Right cardiac atrium (tissue), 5 donors: Measurements from ENCODE around the gene LAGE3. TPM values are rescaled to one million over a fixed set of nuclear protein-coding genes. Genes with fewer than 3 reads are reported as not detected.
A peak's percentile ranks its signal among the peaks of the same experiment; 100 is the strongest.

Source experiments
- ATAC-seq, 2 donors: fragments of 200-7000 bp; cut with Tn5 transposase; one replicate each; pipeline versions ENCODE4 v1.8.0 to v1.9.1; 2020; ENCODE audit warnings: moderate library complexity in 2 of 2, mild to moderate bottlenecking in 1 of 2
- DNase-seq, 3 donors: peaks; one replicate each; pipeline ENCODE4 v3.0.0-alpha.2; 2020
- H3K27ac ChIP-seq: one replicate; pipeline ENCODE4 v1.5.1; 2013; ENCODE audit warnings: mild to moderate bottlenecking, low read length, control low read depth, moderate library complexity
- H3K27me3 ChIP-seq: one replicate; pipeline ENCODE4 v1.6.1; 2013; ENCODE audit not compliant: control insufficient read depth, insufficient read depth
- H3K4me1 ChIP-seq: one replicate; pipeline ENCODE4 v1.6.1; 2013; ENCODE audit warnings: low read length; ENCODE audit not compliant: control insufficient read depth, insufficient read depth
- H3K4me3 ChIP-seq: one replicate; pipeline ENCODE4 v1.5.1; 2013; ENCODE audit warnings: low read length, control low read depth
- H3K9me3 ChIP-seq: one replicate; pipeline ENCODE4 v1.6.1; 2013; ENCODE audit warnings: low read length; ENCODE audit not compliant: control insufficient read depth
- WGBS: extraction: QIAGEN DNeasy Blood & Tissue Kit; methylation state at CpG from one replicate; pipeline ENCODE4 v1.1.7; 2013; 5-methylcytosine and 5-hydroxymethylcytosine counted together
- intact Hi-C, 4 donors: fragments of 100-400 bp; cut with DNase I; formaldehyde crosslinking; loops; one replicate each; pipeline versions ENCODE4 v1.11.0 to v1.14.0; 2022 to 2023
- polyA plus RNA-seq: library from polyadenylated mRNA; stranded (reverse); fragments of 200-250 nt; gene quantifications from one replicate; pipeline ENCODE4 v1.2.3, GENCODE V29; 2013
- total RNA-seq, 4 donors: library from RNA; stranded (reverse); fragmentation: NEBNext Ultra II Directional; extraction: Animal tissue kit (Norgen Biotek cat#: 25700); gene quantifications; one replicate each; pipeline ENCODE4 v1.2.1, GENCODE V29; 2021
- donor health status: healthy with polysubstance abuse.
- donor health status: DM: no; HTN: yes; CAD: no.
- donor health status: DM: no; HTN: no; CAD: no.
- donor health status: DM: no; HTN: yes; CAD: no; lungs with severe emphysema.
- donor health status: DM: yes; HTN: yes; CAD: no.

Gene LAGE3
- total and polyA plus RNA-seq, 5 donors = 16.3 to 25.8 (median 20.6) TPM

DNA sequence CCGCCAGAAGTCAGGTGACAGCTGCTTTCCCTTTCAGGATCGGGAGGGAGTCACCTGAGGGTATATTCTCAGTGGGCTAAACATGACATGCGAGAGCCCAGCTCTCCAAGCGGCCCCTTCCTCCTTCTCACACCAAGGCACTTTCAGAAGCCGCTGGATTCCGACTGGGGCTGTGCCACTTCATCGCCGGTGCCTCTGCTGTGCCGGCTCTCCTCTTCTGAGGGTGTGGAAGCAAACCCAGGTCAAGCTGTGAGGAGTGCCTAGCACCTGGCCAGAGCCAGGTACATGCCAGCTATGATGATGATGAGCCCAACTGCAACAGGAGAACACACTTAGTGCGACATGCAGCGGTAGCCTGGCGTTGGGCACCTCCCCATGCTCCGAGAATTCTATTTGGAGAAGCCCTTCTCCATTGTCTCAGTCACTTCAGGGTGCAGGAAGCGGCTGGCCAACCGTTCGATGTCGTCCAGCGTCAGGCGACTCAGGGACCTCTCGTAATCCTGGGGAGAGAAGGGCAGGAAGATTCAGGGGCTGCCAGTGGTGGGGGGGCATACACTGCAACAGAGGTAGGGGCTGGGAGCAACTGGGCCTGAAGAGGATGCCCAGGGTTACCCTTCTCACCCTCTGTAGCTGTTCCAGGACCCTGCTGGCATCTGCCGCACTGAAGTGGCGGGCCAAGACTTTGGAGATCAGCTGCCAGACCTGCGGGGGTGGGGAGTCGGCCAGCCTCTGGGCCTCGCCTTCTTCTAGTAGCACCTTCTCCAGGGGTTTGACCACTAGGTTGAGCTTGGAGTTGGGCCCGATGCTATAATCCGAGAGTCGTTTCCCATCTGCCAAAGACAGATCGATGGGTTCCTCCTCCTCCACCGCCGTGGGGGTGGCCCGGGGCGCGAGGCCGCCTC lies 6.3 kb upstream of the LAGE3 start:
- Histone ChIP-seq H3K9me3 (no peaks in the 10 kb centered on the region), H3K27ac (peak overlapping the region; percentile 87), H3K4me1 (peaks cover 6% of the 10 kb centered on the region), H3K27me3 (no peaks in the 10 kb centered on the region), H3K4me3 (peak overlapping the region; percentile 92)
- ATAC-seq = no peak
- DNase-seq = peak in 2 of 3 donors; percentile 31 to 52
- intact Hi-C loops = no loop called here
- 35% methylated on average over 35 of the region's 35 CpGs for WGBS

DNA sequence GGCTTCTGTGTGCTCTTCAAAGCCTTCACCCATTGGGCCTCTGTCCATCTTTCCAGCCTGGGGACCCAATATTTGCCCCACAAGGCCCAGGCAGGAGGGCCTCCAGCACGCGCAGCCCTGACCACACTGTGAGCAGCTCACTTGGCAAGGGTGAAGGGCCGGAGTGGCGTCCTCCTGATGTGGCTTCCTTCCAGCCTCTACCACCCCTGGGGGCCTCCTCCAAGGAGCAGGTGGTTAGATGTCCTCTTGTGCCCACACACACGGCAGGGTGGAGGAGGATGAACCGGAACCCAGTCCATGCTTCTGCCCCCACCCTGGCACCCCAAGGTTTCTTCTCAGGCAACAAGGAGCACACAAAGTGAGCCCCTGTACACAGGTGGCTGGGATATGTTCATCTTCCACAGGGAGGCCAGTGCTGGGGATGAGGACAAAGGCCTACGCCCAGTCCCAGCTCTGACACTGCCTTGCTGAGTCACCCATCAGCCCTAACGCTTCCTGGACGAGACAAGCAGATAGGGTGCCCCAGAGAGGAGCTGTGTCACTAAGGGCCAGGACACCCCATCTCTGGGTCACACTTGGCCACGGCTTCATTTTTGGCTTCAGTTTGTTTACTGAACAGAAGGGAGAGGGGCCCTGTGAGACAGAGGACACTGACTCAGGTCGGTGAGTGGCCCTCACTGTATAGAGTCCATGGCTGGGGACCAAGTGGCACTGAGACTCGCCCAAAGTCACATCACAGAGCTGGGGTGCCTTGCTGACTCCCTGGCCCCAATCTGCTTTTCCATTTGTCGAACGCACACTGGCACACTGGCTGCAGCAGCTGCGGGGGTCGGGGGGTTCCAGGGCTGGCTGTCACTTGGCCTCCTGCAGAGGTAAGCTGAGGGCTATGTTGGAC lies 5.4 kb upstream of the LAGE3 start:
- H3K27me3 ChIP-seq = no peaks in the 10 kb centered on the region
- DNase-seq (peak; percentile 13 to 35 (median 22)), ATAC-seq (no peak)
- intact Hi-C loops = no loop called here
- H3K9me3 ChIP-seq = no peaks in the 10 kb centered on the region
- H3K4me1 ChIP-seq = peaks cover 4% of the 10 kb centered on the region
- WGBS = 67% methylated on average over 16 of the region's 16 CpGs
- peak overlapping the region; percentile 15 for H3K27ac ChIP-seq
- H3K4me3 ChIP-seq = no peak overlapping the region

DNA sequence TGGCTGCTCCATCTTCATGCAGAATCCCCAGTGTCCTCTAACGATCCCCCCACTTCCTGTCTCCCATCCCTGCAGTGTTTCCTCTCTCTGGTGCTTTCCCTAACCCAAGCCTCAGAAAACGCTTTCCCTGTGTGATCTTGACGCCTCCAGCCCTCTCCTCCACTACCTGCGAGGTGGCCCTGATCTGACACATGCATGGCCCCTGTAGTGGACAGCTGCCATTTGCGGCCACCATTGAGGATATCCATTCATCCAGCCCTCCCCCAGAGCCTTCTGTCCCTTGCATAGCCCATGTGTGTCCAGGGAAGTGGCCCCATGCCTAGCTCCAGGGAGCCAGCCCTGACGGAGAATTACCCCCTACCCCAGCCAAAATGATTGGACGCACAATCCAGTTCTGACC lies 4.2 kb upstream of the LAGE3 start:
- Histone ChIP-seq H3K27me3 (no peaks in the 10 kb centered on the region), H3K4me1 (peaks cover 2% of the 10 kb centered on the region), H3K4me3 (no peak overlapping the region), H3K27ac (no peak overlapping the region), H3K9me3 (no peaks in the 10 kb centered on the region)
- no peak for ATAC-seq
- intact Hi-C loops = no loop called here
- WGBS = 75% methylated on average over 7 of the region's 7 CpGs
- DNase-seq = no peak

DNA sequence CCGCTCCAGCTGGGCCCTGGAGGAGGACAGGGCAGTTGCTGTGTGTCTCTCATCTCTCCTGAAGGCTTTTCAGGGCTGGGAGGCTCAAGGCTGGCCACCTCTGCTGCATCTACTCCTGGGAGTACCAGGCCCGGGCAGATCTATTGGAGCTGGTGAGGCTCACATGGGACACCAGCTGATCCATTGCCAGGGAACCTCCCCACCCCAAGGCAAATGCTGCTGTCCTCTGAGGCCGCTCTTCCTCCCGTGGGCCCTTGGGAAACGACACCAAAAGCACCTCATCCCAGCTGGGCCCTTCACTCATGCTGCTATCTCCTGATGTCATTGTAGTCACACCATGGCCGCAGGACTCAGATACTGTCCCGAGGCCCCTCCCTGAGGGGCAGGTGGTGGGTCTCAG lies 3.7 kb upstream of the LAGE3 start:
- no peak overlapping the region for H3K27ac ChIP-seq
- DNase-seq (peak in 2 of 3 donors; percentile 20 to 43), ATAC-seq (no peak)
- WGBS = 66% methylated on average over 7 of the region's 7 CpGs
- peaks cover 2% of the 10 kb centered on the region for H3K4me1 ChIP-seq
- intact Hi-C loops = no loop called here
- H3K9me3 ChIP-seq = no peaks in the 10 kb centered on the region
- no peak overlapping the region for H3K4me3 ChIP-seq
- H3K27me3 ChIP-seq = no peaks in the 10 kb centered on the region

DNA sequence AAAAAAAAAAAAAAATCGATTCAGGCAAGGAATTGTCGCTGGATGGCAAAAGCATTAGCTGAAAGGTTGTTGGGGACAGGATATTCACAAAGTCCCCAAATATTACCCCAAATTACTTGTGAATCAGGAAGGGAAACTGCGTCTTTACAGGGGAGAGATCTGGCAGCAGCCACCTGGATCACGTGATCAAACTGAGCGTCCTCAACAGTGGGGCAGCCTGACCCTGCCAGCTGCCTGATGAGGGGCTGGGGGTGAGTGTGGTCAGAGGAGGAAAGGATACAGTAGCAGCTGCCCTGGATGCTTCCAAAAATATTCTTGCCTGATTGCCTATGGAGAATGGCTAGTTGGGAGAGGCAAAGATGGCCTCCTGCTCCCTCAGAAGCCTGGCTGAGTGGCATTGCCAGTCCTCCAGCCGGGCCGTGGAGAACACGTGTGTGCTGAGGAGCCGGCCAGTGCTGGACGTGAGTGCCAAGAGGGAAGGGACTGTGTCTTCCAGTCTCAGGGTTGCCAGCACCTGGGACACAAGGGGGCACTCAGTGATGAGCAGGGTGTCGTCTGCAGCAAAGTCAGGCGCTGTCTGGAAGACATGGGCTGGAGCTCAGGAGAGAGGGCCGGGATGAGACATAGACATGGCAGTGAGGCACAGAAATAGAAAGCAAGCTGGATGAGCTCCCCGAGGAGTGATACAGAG lies 3.0 kb upstream of the LAGE3 start:
- 59% methylated on average over 14 of the region's 14 CpGs for WGBS
- peak in 2 of 3 donors; percentile 46 to 58 for DNase-seq
- H3K27ac ChIP-seq = peak overlapping the region; percentile 36
- H3K9me3 ChIP-seq = no peaks in the 10 kb centered on the region
- H3K27me3 ChIP-seq = no peaks in the 10 kb centered on the region
- ATAC-seq = no peak
- intact Hi-C loops = no loop called here
- no peak overlapping the region for H3K4me3 ChIP-seq
- peaks cover 2% of the 10 kb centered on the region for H3K4me1 ChIP-seq

DNA sequence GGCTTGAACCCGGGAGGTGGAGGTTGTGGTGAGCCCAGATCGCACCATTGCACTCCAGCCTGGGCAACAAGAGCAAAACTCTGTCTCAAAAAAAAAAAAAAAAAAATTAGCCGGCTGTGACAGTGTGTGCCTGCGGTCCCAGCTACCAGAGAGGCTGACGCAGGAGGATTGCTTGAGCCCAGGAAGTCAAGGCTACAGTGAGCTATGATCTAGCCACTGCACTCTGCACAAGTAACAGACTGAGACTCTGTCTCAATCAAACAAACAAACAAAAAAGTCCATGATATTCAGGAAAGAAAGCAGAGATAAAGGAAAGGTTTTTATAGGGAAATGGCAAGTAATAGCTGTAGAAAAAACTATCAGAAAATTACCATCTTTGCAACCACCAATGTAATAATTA lies 2.1 kb upstream of the LAGE3 start:
- no peak overlapping the region for H3K27ac ChIP-seq
- DNase-seq (no peak), ATAC-seq (no peak)
- 82% methylated on average over 5 of the region's 5 CpGs for WGBS
- H3K27me3 ChIP-seq = no peaks in the 10 kb centered on the region
- H3K9me3 ChIP-seq = no peaks in the 10 kb centered on the region
- H3K4me3 ChIP-seq = no peak overlapping the region
- peaks cover 2% of the 10 kb centered on the region for H3K4me1 ChIP-seq
- intact Hi-C loops = no loop called here

DNA sequence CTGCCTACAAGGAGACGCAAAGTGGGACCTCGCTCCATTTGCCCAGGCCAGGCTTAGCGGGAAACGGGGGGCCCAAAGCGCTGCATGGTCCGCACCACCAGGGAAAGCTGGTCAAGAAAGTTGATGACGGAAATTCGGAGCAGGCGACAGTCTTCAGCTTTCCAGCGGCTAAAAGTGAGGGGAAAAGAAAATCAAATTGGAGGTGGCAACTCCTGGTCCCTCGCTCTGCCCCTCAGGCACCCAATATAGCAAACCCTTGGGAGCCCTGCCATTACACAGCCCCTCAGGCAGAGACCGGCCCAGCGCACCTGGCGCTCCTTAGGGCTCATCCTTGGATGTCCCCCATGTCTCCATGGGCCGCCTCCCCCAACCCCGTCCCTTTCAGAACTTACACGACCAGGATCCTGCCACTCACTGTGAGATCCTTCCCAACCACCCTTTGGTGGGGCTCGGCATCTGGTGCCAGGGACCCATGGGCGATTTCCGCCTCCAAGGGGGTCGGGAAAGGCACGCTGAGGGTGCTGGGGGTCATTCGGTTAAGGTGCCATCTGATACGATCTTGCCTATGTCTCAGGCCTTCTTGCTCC lies 1.1 kb downstream of the LAGE3 start:
- intact Hi-C loops = no loop called here
- 51% methylated on average over 24 of the region's 24 CpGs for WGBS
- no peaks in the 10 kb centered on the region for H3K27me3 ChIP-seq
- peak overlapping the region; percentile 43 for H3K4me3 ChIP-seq
- H3K27ac ChIP-seq = no peak overlapping the region
- DNase-seq = peak in 1 of 3 donors; percentile 58
- peak in 1 of 2 donors; percentile 1 for ATAC-seq
- no peaks in the 10 kb centered on the region for H3K9me3 ChIP-seq
- peaks cover 2% of the 10 kb centered on the region for H3K4me1 ChIP-seq

DNA sequence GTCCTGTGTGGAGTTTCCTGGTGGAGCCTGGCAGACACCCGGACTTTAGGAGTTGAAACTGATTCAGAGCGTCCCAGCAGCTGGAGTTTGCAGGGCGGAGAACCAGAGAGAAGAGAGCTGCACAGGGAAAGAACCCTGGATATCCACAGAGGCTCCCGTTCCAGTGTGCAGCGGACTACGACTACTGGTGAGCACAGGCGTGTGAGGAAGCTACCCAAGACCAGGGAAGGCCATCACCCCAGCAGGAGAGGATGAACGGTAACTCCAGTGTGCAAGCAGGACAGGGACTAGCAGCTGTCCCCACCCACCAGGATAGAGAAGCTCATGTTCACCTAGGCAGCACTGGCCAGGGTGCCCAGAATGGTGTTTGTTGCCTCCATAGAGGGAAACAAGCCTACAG lies 2.3 kb downstream of the LAGE3 start:
- WGBS = 83% methylated on average over 8 of the region's 8 CpGs
- Histone ChIP-seq H3K4me1 (peaks cover 2% of the 10 kb centered on the region), H3K9me3 (no peaks in the 10 kb centered on the region), H3K27me3 (no peaks in the 10 kb centered on the region), H3K4me3 (no peak overlapping the region), H3K27ac (no peak overlapping the region)
- DNase-seq = no peak
- intact Hi-C loops = no loop called here
- ATAC-seq = no peak

DNA sequence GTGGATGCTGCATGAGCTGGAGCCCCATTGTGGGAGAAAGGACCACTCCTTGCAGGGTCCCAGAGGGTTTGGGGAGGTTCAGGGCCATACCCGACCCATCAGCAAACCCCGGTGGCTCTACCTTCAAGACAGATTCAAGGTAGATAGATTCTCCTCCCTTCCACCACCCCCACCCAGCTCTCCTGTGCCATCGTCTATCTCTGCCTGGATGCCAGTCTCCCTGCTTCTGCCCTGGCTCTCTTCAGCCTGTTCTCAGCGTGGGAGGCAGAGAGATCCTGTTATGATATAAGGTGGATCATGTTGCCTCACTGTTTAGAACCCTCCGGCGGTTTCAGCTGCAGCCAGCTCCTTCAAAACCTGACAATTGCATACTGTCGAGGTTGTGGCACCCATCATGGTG lies 5.4 kb downstream of the LAGE3 start:
- ATAC-seq = no peak
- no peak overlapping the region for H3K27ac ChIP-seq
- intact Hi-C loops = no loop called here
- 69% methylated on average over 7 of the region's 7 CpGs for WGBS
- no peaks in the 10 kb centered on the region for H3K9me3 ChIP-seq
- no peak overlapping the region for H3K4me3 ChIP-seq
- H3K27me3 ChIP-seq = no peaks in the 10 kb centered on the region
- no peaks in the 10 kb centered on the region for H3K4me1 ChIP-seq
- DNase-seq = no peak

DNA sequence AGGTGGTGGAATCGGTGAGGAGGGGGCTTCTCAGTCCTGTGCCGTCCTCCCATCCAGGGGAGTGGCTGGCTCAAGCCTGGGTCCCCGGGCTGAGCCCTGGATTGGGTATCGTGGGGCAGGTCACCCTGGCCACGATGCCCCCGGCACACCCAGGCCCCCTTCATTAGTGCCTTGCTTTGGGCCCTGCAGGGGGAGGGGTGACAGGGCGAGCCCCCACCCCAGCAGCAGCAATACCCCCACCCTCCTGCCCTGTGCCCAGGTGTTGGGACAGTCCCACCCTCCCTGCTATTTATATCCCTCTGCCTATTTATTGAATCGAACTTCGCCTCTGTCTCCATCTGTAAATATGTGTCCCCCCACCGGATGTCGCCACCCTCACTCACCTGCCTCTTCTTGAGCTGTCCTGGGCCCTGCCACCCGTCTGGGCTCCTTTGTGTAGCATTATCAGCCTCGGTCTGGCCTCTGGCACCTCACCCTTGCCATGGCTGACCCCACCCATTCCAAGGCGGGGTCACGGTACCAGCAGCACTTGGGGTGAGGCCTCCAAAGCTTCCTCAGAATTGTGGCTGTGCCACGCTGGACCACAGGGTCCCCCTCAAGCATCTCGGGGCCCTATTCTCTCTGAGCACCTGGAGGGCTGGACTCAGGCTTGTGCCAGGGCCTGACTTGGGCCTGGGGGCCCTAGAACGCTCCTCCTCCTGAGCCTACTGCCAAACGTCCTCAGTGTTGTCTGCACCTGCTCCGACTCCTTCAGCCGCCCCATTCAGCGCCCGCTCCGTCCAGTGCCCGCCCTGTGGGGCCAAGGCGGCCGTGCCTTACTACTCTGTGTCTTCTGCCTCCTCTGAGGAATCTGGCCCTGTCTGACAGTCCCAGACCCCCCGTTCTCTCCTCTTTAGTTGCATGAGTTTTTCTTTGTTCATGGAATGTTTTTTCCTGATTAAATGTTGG lies 6.1 kb downstream of the LAGE3 start:
- 77% methylated on average over 28 of the region's 28 CpGs for WGBS
- intact Hi-C loops = no loop called here
- no peaks in the 10 kb centered on the region for H3K9me3 ChIP-seq
- H3K27me3 ChIP-seq = no peaks in the 10 kb centered on the region
- H3K4me1 ChIP-seq = no peaks in the 10 kb centered on the region
- DNase-seq = peak in 2 of 3 donors; percentile 11 to 42
- H3K27ac ChIP-seq = no peak overlapping the region
- no peak overlapping the region for H3K4me3 ChIP-seq
- no peak for ATAC-seq
